Hematopoietic multipotent progenitor cell (in vitro differentiated cells): Measurements from ENCODE around the gene ZNRF4. TPM values are rescaled to one million over a fixed set of nuclear protein-coding genes. Genes with fewer than 3 reads are reported as not detected.

ENCODE experiments used
- DNase-seq, 3 donors: peaks; one replicate each; pipeline ENCODE4 v3.0.0-alpha.2; 2011 to 2015; ENCODE audit warnings: low read depth in 2 of 3, low spot score in 2 of 3
- total RNA-seq: library from RNA; depleted of rRNA; stranded (reverse); fragments of >200 nt; gene quantifications from one replicate; pipeline ENCODE4 v1.2.3, GENCODE V29; 2012

ZNRF4 gene
- total RNA-seq, 1 donor: not detected

DNA sequence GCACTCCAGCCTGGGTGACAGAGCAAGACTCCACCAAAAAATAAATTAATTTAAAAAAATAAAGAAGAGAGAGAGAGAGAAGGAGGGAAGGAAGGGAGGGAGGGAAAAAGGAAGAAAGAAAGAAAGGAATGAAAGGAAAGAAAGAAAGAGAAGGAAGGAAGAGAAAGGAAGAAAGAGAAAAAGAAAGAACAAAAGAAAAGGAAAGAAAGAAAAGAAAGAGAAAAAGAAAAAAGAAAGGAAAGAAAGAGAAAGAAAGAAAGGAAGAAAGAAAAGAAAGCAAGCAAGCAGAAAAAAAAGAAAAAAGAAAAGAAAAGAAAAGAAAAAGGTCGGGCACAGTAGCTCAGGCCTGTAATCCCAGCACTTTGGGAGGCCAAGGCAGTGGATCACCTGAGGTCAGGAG, 14.9 kb upstream of the ZNRF4 start:
- no peak for DNase-seq

DNA sequence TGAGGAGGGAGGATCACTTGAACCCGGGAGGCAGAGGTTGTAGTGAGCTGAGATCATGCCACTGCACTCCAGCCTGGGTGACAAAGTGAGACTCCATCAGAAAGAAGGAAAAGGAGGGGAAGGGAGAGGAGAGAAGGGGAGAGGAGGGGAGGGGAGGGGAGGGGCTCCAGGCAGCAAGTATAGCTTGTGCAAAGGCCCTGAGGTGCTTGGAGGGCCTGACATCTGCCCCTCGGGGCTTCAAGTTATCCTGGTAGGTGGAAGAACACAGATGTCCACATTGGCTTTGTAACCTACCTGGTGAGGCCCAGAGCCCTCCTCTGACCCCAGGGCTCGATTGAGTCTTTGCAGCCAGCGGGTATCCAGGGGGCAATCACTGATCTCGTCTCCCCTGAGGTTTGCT, 11.5 kb upstream of the ZNRF4 start:
- no peak for DNase-seq

DNA sequence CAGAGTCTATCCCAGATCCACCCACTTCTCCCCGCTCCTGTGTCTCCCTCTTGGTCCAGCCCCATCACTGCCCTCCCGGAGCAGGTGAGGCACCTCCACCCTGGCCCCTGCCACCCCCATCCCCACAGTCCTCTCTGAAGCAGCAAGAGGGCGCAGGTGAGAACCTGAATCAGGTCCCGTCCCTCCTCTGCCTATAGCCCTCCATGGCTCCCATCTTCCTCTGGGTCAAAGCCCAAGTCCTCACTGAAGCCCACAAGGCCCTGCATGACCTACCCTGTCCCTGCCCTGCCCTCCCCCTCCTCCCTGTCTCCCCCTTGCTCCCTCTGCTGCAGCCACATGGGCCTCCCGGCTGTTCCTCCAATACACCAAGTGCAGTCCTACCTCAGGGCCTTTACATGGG, 10.8 kb upstream of the ZNRF4 start:
- no peak for DNase-seq

DNA sequence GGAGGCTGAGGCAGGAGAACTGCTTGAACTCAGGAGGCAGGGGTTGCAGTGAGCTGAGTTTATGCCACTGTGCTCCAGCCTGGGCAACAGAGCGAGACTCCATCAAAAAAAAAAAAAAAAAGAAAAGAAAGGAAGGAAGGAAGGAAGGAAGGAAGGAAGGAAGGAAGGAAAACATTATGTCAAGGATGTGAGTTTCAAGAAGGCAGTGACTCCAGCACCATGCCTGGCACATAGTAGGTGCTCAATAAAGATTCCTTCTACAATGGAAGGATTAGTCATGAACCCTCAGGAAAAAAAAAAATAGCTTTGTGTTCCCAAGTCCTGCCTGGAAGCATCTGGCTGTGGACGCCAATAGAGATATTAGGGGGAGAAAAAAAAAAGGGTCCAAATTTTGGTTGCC, 10.1 kb upstream of the ZNRF4 start:
- DNase-seq: no peak

DNA sequence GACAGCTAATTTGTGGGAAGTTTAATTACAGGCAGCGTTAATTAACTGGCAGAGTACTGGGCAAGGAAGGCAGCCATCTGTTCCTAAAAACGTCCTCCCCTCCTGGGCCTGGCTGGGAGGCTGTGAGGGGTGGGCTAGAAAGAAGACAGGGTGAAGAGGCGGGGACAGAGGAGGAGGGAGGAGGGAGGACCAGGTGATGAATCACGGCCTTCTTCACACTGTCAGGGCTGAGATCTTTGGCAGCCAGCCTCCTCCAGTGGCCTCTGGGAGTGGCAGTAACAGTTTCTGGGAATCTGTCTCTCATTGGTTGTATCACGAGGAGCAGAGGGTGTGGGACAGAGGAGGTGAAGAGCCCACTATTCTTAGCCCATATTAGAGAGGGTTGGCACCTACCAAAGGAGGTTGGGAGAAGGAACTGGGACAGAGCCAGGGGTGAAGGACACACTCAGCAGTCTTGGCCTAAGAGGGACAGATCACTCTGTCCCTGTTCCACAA, 9.6 kb upstream of the ZNRF4 start:
- DNase-seq: no peak

DNA sequence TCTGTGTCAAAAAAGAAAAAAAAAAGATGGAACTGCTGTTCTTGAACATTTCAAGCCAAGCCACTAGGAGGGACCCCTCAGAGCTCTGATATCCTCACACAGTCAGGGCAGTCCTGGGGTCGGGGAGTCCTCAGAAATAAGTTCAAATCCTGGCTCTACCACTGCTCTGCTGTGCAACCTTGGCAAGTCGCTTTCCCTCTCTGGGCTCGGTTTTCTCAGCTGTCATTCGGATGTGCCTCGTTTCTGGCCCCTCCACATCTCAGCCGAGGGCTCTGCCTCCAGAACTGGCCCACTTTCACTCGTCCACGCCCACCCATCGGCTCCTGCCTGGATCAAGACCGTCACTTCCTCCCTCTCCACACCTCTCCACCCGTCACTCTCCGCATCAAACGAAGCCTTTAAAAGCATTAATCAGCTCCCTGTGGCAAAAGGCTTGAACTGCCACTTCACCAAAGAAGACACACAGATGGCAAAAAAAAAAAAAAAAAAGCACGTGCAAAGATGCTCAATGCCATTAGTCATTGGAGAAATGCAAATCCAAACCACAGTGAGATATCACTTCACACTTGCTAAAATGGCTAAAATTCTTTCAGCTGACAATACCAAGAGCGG, 7.4 kb upstream of the ZNRF4 start:
- DNase-seq: no peak

DNA sequence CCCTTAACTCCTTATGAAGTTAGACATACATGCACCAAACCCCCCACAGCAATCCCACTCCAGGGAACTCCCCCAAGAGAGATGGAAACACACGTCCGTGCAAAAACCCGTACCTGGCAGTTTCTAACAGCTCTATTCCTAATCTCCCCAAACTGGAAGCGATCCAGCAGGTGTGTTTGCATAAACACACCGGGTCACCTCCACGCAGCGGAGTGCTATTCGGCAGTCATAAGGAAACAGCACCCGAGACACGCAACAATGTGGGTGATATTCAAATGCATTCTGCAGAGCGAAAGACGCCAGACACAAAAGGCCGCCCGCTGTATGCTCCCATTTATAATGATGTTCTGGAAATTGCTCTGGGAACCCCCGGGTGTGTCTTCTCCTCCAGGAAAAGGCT, 6.8 kb upstream of the ZNRF4 start:
- no peak for DNase-seq

DNA sequence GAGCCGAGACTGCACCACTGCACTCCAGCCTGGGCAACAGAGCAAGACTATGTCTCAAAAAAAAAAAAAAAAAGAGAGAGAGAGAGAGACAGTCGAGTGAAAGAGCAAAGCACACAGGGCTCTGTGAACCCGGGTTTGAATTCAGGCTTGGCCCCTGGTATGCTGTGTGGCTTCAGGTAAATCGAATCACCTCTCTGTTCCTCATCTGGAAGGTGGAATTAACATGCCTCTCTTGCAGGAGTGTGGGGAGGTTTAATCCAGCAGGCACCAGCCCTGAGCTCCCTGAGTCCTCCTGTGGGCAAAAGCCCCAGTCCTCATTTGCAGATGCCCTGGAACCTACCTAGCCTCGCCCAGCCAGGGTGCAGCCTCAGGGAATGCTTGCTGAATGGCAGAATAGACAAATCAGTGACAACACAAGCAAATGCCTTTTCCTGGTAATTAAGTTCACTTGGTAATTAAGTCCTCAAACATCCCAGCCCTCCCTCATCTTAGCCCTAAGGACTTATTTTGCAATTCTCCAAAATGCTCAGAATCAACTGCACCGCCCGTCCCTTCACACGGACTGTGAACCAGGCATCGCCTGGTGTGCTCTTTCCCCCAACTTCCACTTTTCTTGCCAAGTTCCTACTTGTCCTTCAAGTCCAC, 4.6 kb upstream of the ZNRF4 start:
- no peak for DNase-seq

DNA sequence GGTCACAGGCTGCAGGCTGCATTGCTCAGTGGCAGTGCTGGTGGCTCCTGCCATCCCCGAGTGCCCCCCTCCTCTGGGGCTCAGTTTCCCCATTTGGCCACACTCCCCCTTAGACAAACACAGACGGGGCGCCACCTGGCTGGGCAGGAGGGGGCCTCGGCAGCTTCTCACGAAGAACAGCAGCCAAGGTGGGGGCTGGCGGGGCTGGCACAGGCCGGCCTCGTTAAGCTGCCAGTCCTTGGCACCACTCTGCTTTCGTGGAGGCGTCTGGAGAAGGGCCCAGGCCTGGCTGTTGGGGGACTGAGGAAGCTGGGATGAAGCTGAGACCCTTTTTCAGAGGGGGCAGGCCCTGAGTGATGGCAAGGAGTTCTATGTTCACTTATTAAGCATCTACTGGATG, 3.7 kb upstream of the ZNRF4 start:
- DNase-seq: no peak

DNA sequence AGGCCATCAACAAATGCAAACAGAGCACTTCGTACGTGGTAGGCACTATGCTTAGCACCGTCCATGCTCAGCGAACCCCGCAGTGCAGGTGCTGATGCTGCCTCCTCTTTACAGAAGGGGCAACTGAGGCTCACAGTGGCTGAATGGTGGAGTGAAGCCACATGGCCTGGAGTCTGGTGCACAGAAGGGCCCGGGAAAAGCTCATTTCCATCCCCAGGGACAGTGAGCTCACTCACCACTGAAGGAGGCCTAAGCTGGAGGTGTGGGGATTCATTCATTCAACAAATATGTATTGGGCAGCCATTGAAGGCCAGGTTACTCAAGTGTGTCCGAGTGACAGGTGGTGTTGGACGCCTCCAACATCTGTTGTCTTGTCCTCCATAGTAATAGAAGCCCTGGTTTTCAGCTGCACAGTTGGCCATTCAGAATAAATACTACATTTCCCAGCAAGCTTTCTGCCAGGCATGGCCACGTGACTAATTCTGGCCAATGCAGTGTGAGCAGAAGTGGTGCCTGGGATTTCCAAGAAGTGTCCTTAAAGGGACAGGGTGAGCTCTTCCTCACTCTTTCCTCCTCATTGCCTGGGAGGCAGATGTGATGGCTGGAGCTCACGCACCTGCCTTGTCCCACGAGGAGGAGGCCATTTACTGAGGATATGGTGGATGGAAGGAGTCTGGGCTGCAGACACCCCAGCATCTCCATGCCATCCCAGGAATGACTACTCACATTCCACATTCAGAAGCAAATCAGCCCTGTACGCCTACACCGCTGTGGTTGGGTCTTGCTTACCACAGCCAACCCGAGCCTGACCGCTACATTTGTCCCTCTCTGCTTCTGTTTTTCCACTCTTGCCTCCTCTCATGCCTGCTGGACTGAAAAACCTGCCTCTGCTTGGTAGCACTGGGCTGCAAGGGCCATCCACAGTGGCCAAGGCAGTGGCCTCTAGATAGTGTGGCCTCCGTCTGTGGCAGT, 2.3 kb upstream of the ZNRF4 start:
- no peak for DNase-seq

DNA sequence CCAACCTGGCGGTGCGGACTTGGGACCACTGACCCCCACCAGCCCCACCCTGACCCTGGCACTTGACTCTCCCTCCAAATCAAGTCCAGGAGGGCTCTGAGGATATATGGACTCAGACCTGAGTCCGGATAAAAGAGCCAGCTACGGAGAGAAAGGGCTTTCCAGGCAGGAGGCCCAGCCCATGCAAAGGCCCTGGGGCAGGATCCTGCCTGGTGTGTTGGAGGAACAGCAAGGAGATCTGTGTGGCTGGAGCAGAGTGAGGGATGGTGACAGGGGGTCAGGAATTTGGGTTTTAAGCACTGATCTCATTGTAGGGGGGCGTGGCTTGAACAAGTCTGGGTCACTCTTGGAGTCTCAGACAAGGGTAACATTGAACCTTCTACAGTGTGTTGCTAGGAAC, 474 bp upstream of the ZNRF4 start:
- DNase-seq: no peak

DNA sequence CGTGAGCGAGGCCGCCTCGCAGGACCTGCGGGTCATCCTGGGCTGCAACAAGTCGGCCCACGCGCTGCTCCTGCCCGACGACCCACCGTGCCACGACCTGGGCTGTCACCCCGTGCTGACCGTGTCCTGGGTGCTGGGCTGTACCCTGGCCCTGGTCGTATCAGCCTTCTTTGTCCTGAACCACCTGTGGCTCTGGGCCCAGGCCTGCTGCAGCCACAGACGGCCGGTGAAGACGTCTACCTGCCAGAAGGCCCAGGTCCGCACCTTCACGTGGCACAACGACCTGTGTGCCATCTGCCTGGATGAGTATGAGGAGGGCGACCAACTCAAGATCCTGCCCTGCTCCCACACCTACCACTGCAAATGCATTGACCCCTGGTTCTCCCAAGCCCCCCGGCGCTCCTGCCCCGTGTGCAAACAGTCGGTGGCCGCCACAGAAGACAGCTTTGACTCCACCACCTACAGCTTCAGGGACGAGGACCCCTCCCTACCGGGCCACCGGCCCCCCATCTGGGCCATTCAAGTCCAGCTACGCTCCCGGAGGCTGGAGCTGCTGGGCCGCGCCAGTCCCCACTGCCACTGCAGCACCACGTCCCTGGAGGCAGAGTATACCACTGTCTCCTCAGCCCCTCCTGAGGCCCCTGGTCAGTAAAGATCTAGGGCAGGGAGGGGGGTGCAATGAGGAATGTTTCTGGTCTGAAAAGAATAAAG, 1.1 kb downstream of the ZNRF4 start:
- no peak for DNase-seq

DNA sequence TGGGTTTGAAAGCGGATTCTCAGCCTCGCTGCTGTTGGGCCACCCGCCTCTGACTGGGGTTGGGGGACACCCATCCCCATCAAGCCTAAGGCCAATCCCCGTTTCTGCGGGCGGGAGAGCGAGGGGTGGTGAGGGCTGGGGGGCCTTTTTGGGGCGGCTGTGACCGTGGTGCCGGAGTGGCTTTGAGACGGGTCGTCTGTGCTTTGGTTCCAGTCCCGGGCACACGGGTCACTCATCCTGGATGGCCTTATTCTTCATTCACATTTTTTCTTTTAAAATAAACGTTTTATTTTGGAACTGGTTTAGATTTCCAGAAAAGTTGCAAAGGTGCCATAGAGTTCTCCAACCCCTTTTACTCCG, 1.6 kb downstream of the ZNRF4 start:
- no peak for DNase-seq

DNA sequence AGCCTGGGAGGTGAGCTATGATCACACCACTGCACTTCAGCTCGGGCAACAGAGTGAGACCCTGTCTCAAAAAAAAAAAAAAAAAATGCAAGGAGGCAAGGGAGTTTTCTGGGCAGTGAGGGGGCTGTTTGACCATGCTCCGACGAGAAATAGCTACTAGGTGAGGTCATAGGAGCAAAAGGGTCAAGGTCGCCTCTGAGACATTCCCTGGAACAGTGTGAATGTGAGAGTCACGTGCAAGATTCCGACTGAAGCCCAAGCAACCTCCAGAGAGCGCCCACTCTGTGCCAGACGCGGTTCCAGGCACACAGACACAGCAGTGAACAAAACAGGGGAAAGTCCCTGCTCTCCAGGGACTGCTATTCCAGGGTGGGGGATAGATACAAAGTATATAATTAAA, 2.5 kb downstream of the ZNRF4 start:
- DNase-seq: no peak

DNA sequence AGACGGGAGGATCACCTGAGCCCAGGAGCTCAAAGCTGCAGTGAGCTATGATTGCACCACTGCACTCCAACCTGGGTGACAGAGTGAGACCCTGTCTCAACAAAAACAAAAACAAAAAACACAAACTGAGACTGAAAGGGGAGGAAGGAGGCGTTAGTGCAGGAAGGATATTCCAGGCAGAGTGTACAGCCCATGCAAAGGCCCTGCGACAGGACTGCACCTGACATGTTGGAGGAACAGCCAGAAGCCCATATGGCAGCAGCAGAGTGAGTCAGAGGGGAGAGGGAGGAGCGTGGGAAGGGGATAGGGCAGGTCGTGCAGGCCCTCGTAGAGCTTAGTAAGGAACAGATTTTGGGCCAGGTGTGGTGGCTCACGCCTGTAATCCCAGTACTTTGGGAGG, 3.2 kb downstream of the ZNRF4 start:
- DNase-seq: no peak

DNA sequence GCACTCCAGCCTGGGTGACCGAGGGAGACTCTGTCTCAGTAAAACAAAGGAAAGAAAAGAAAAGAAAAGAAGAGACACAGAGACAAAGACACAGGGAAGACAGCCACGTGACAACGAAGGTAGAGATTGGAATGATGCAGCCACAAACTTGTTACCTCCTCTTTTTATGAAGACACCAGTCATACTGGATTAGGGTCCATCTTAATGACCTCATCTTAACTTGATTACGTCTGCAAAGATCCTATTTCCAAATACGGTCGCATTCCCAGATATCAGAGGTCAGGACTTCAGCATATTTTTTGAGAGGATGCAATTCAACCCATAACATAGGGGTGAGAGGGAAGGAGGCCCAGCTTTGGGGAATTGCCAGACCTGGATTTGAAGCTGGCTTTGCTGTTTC, 4.1 kb downstream of the ZNRF4 start:
- DNase-seq: no peak

DNA sequence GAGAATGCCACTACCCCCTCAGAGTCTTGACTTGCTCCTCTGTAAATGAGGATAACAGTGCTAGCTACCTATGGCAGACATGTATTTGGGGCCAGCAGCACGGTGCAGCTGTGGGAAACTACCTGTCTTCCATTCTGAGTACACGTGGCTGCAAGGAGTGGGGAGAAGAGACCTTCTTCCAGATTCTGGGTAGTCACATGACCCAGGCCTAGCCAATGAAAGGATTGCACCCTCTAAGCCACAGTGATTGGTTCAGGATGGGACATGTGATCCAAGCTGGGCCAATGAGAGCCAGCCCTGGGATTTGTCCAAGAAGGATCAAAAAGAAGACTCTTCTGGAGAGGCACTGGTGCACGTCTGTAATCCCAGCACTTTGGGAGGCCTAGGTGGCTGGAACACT, 5.5 kb downstream of the ZNRF4 start:
- no peak for DNase-seq

DNA sequence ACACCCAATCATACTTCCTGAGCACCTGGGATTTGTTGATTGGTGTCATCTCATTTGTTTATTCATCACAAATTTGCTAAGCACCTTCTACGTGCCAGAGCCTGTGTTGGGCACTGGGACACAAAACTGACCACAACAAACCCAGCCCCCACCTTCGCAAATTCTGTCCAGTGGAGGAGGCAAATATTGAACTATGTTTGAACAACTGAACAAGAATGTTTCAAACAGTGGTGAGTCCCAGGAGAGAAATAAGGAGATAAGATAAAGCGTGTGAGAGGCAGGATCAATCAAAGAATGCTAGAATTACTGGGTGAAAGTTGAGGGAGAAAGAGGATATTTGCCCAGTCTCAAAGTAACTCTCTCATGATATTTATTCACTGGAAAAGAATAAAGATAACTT, 8.7 kb downstream of the ZNRF4 start:
- DNase-seq: no peak

DNA sequence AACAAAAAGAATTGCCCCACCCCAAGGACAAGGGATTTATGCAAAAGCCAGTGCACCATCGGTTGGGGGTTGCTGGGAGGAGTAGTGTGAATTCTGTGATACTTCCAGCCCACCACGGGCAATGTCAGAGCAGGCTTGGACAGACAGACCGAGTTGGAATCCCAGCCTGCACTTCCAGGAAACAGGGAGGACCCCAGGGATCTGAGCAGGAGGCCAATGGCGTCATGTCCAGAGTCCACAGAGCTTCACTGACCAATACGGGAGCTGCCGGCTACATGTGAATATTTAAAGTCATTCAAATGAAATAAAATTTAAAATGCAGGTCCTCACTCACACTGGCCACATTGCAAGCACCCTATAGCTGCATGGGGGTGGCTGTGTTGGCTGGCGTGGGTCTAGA, 10.9 kb downstream of the ZNRF4 start:
- no peak for DNase-seq

DNA sequence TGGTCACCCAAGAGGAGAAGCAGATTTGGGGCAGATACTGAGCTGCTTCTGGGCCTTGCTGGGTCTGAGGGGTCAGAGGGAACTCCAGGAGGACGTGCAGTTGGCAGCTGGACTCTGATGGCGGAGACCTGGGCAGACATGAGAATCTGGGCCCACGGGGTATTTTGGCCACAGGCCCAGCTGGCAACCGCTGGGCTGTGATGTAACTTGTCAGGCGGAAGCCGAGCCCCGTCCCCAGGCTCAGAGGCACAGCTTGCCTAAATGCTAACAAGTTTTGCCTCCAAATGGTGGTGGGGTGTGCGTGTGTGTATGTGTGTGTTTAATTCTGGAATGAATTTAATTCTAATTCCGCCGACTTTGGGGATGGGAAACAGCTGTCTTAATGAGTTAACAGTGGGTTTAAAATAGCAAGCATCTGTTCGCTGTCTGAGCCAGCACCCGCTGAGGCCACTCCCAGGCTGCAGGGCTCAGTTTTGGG, 11.6 kb downstream of the ZNRF4 start:
- no peak for DNase-seq

DNA sequence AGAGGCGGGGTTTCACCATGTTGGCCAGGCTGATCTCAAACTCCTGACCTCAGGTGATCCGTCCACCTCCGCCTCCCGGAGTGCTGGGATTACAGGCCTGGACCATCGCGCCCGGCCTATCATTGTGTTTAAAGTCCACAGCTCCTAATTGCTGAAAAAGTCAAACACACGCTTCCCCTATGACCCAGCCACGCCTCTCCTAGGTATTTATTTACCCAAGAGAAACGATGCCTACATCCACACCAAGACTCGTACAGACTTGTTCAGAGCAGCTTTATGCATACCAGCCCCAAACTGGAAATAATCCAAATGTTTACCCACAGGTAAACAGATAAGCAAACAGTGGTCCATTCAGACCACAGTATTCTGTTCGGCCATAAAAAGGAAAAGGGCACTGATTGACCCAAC, 15.1 kb downstream of the ZNRF4 start:
- DNase-seq: no peak
